ENCODE data around the gene HNRNPM.

DNA sequence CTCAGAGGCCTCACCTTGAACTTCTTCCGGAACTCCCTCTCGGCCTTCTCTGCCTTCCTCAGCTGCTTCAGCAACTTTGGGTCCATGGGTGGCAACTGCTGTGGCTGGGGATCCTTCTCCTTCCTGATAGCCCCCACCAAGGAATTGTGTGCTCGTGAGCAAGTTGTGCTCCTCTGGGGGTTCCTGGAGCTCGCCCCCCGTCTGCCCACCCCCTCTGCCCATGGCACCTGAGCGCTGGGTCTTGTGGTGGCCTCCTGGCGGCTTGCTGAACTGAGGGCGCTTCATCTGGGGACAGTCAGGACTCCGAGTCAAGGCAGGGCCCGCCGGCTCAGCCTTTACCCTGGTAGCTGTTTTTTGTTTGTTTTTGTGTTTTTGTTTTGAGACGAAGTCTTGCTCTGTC is 46.1 kb downstream of the HNRNPM start:
- TF ChIP-seq, protein P1, sequence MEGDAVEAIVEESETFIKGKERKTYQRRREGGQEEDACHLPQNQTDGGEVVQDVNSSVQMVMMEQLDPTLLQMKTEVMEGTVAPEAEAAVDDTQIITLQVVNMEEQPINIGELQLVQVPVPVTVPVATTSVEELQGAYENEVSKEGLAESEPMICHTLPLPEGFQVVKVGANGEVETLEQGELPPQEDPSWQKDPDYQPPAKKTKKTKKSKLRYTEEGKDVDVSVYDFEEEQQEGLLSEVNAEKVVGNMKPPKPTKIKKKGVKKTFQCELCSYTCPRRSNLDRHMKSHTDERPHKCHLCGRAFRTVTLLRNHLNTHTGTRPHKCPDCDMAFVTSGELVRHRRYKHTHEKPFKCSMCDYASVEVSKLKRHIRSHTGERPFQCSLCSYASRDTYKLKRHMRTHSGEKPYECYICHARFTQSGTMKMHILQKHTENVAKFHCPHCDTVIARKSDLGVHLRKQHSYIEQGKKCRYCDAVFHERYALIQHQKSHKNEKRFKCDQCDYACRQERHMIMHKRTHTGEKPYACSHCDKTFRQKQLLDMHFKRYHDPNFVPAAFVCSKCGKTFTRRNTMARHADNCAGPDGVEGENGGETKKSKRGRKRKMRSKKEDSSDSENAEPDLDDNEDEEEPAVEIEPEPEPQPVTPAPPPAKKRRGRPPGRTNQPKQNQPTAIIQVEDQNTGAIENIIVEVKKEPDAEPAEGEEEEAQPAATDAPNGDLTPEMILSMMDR (IDR thresholded peaks at IDR 0.05): no peak
- TF ChIP-seq POLR2A (IDR thresholded peaks at IDR 0.05) (no peak), POLR2AphosphoS5 (IDR thresholded peaks at IDR 0.05) (no peak)
